ENCODE data around the gene MMEL1.

Gene MMEL1

GRCh38 chr1:2542246-2542915 is 90.4 kb downstream of the MMEL1 start:
- no peak for TF ChIP-seq CTCF (IDR thresholded peaks at IDR 0.05)

DNA sequence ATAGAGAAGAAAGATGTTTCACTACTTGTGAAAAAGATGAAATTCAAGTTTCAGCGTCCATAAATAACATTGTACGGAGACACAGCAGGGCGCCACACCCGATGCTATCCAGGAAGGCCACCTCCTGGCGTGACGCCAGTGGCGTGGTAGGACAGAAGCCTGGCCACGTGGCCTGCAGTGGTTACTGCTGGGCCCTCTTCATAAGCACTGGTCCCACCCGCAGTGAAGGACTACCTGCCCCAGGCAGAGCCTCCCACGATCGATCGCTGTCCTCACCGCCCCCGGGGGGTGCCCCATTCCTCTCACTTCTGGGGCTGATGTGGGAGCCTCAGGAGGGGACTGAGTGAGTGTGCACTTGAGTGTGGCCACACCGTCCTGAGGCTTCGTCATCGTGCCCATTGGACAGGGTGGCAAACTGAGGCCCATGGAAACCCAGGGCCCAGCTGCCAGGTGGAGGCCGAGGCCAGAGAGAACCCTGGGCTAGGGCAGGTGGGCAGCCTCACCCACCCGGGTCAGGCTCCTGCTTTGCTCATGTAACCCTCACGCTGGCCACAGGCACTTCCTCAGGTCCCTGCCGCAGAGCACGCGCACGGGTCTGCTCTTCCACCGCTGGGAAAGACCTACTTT is 91.1 kb downstream of the MMEL1 start:
- TF ChIP-seq CTCF (IDR thresholded peaks at IDR 0.05) = no peak

DNA sequence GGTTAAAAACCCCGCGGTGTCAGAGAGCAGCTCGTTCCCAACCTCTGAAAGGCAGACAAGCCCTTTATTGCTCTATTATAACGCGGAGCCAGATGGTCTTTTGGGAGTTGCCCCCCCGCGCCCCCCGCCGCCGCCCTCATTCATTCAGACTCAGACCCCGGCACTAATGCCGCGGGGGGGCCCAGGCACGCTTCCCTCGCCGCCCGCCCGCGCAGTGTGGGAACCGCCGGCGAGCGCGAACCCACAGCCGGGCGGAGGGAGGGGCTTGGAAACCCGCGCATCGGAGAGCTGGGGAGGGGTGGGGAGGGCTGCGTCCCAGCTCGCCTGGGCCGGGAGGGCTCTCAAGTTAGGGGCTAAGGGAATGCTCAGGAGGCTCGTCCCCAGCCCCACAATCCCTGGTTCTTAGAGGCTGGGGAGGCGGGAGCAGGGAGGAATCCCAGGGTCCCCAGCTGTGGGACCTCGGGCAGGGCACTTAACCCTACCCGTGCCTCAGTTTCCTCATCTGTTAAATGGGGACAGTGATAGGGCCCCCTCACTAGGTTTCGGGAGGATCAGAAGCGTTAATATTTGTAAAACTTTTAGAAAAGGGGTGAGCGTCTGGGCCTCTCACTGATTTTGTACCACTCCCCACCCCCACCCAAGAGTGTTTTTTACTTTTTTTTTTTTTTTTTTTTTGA is 91.9 kb downstream of the MMEL1 start:
- no peak for TF ChIP-seq CTCF (IDR thresholded peaks at IDR 0.05)
